NK-92 treated with Interleukin-12 subunit alpha and Interleukin-12 subunit beta, amount 100 ng/mL, for 24 hours (cell line): ENCODE measurements around the gene UNK.
"Not testable (repeated sequence)": the region's sequence is repeated elsewhere in the genome, so short reads cannot be mapped to it uniquely, and the experiment has no call there.

Source experiments
- DNase-seq: peaks from one replicate; lab custom pipeline; 2025; lab: John Stamatoyannopoulos, UW

UNK gene

GRCh38 chr17:75754378-75755204 is 30.0 kb upstream of the UNK start:
- DNase-seq, result no peak

DNA sequence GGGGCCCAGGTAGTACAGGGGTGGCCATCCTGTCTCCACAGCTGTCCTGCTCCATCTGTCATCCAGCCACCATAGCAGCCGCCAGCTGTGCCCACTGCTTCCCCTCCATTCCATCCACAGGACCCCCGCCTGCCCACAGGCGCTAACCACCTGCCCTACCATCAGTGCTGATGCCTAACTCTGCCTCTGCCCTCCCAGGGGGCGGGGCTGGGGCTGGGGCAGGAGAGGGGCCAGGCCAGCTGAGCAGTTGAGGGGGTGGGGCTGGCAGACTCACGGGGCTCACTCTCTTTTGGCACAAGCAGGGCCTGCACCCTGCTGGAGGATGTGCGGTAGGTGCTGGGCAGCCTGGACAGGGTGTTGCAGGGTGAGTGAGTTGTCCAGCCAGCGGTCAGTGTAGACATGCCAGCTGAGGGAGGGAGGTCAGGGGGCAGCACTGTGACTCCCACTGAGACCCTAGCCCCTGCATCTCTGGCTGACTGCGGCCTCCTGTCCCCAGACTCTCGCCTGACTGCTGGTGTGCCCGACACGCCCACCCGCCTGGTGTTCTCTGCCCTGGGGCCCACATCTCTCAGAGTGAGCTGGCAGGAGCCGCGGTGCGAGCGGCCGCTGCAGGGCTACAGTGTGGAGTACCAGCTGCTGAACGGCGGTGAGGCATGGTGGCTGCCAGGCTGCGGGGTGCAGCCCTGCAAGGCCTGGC is 29.3 kb upstream of the UNK start:
- DNase-seq, result no peak

DNA sequence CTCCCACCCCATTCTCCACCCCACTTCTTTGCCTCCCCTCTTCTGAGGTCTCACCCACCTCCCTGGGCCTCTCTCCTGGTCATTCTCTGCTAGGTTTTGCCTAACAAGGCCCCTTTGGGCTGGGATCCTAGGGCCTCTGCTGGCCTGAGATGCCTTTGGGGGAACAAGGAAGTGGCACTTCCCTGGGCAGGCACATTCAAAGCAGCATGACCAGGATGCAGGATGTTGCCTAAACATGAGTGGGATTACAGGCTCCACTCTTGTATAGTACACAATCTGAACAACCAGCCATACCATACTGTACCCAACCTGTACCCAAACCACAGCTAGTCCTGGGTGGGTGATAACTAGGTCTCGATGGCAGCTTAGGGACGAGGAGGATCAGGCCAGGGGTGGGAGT is 28.6 kb upstream of the UNK start:
- DNase-seq, result no peak

GRCh38 chr17:75756451-75757085 is 28.0 kb upstream of the UNK start:
- no peak for DNase-seq

DNA sequence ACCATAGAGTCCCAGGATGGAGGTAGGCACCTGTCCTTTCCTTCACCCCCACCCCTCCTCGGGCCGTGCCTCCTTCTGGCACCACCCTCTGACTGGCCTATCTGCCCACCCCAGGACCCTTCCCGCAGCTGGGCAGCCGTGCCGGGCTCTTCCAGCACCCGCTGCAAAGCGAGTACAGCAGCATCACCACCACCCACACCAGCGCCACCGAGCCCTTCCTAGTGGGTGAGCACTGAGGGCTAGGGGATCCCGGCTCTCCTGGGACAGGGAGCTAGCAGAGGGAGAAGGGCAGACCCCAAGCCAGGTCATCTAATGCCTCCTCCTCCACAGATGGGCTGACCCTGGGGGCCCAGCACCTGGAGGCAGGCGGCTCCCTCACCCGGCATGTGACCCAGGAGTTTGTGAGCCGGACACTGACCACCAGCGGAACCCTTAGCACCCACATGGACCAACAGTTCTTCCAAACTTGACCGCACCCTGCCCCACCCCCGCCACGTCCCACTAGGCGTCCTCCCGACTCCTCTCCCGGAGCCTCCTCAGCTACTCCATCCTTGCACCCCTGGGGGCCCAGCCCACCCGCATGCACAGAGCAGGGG is 27.4 kb upstream of the UNK start:
- DNase-seq, result no peak

DNA sequence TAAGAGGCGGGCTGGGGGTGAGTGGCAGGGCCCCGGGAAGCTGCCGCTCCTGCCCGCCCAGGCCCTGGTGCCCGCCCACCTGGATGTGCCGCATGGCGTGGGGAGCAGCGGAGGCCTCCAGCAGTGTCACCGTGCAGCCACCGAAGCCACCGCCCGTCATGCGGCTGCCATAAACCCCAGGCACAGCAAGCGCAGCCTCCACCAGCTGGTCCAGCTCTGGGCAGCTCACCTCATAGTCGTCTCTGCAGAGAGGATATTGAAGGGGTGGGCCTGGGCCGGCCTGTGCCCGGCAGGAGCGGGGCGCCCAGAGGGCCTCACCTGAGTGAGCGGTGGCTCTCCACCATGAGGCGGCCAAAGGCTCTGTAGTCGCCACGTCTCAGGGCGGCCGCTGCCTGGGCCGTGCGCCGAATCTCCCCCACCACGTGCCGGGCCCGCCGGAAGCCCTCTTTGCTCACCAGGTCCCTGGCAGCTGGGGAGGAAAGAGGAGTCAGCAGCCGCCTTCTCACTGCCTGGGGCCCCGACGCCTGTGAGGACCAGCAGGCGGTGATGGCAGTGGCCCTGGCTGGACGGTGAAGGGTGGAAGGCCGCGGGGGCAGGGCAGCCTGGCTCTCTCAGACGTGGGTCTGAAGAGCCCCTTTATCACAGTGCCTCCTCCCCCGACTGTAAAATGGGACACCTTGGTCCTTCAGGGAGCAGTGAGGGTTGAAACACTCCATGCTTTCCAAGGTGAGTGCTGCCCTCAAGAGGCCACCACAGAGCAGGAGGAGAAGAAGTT is 26.3 kb upstream of the UNK start:
- no peak for DNase-seq

- no peak for DNase-seq
Measured at GRCh38 chr17:75759457-75759856, 25.1 kb upstream of the UNK start.

- not testable (repeated sequence) for DNase-seq
Measured at GRCh38 chr17:75759978-75760640, 24.5 kb upstream of the UNK start.

GRCh38 chr17:75762513-75763268 is 21.9 kb upstream of the UNK start:
- DNase-seq, result no peak

DNA sequence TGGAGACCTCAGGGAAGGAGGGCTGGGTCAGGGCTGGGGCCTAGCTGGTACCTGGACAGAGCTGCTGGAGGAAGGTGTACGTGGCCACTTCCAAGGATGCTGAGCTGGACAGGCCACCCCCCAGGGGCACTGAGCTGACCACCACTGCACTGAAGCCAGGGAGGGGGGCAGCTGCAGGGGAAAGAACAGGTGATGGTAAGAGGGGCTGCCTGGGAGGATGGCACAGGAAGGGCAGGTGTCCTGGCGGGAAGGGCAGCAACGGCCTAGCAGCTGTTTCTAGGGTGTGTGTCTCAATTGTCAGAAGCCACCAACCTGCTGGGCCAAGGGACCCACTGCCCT is 21.4 kb upstream of the UNK start:
- DNase-seq, result no peak

DNA sequence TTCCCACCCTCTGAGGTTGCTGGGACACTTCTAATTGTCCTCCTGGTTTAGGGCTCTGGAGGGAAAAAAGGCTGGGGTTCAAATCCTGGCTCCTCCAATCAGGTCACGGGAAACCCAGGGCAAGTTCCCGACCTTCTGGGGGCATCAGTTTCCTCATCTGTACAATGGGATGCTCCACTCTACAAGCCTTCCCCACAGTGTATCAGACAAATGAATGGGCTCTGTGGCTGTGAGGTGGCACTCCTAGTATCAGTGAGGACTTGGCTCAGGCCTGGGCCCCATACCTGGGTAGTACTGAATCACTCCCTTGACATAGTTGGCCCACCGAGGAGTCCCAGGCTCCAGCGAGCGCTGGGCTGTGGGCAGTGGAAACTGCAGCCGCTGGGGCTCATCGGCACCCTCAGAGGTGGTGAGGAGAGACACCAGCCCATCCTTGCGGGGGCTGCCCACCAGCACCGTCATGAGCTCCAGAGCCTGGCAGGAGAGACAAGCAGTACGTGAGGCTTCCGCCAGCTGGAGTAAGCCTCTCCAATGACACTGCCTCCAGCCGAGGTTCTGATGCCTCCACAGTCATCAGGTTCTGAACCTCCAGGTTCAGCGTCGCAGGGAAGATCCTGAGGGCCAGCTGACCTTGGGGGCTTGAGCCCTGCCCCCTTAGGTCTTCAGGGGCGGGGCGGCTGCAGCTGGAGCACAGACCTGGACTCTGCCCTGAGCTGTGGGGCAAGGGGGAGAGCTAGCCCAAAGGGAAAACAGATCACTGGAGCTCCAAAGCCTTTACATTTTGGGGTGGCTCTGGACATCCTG is 20.8 kb upstream of the UNK start:
- no peak for DNase-seq

DNA sequence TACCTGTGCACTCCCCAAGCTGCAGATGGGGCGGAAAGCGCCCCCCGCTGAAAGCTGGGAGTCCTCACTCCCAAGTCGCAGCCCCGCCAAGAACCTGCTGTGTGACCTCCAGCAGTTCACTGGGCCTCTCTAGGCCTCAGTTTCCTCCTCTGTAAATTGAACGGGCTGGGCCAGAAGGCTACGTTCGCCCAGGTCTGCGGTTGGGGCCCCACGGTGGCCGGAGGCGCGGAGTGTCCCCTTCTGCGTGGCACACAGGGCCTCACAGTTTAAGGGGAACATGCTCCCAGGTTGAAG is 20.2 kb upstream of the UNK start:
- no peak for DNase-seq

- no peak for DNase-seq
Measured at GRCh38 chr17:75764711-75765421, 19.7 kb upstream of the UNK start, which contains the start of gene GALK1. Gene GALK1, minus strand, starts transcription at chr17:75765192. Its CDS starts 56 bp downstream, at chr17:75765136.

- DNase-seq, result no peak
Measured at GRCh38 chr17:75765981-75766380, 18.6 kb upstream of the UNK start.

GRCh38 chr17:75767881-75768280 is 16.7 kb upstream of the UNK start:
- DNase-seq, result no peak

DNA sequence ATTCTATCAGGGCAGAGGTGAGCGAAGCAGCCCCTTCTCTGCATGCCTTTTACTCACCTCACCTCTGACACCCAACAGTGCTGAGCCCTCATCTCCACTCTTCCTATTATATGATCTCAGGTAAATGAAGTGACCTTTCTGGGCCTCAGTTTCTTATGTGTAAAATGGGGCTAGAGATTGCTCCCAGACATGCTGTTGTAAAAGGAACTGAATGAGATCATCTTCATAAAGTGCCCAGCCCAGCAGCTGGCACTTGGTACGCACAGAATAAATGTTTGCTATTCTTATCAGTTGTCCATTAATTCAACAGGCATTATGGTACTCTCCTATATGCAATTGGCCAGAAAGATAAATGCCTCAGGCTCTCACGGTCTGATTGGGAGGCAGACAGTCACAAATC is 15.1 kb upstream of the UNK start:
- DNase-seq, result no peak

GRCh38 chr17:75771334-75772281 is 13.0 kb upstream of the UNK start:
- no peak for DNase-seq

DNA sequence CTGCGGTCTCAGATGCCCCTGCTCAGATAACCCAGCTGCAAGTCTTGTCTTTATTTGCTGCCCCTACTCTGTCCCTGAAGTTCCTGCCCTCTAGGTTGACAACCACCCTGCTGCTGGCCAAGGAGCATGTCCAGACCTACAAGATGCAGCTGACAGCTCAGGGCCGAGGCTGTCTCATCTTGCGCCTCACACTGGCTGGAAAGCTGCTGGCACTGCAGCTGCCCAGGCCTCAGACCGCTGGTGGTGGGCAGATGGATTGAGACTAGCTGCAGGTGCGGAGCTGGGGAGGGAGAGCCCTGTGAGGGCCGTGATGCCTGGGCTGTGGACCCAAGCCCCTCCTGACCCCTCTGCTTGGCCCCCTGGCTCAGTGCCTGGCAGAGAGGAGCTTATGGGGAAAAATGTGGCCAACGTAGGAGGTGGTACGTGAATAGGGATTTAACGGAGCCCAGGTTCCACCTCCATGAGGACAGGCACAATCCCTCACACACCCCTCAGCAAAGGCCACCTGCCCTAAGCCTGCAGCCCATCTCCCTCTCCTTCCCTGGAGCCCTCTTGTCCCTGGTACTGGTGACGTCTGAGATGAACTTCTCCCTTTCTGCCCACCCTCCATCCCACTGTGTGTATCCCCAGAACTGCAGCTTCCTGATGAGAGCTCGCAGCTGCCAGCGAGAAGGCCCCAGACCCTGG is 11.3 kb upstream of the UNK start:
- DNase-seq, result no peak
